GM10847 (cell line): ENCODE results near the gene ALK.

Source experiments
- POLR2A ChIP-seq: IDR thresholded peaks from 2 replicates; pipeline ENCODE4 v1.6.1; 2011; ENCODE audit not compliant: insufficient read length; ENCODE audit errors: extremely low read depth

The ALK gene

GRCh38 chr2:29743516-29743915 is 177.9 kb downstream of the ALK start:
- no peak for TF ChIP-seq POLR2A

GRCh38 chr2:29742656-29743055 is 178.7 kb downstream of the ALK start:
- TF ChIP-seq POLR2A = no peak

- no peak for TF ChIP-seq POLR2A
These were observed 180.3 kb downstream of the ALK start for GRCh38 chr2:29741132-29741531.

GRCh38 chr2:29733965-29734364 is 187.4 kb downstream of the ALK start:
- TF ChIP-seq POLR2A = no peak

DNA sequence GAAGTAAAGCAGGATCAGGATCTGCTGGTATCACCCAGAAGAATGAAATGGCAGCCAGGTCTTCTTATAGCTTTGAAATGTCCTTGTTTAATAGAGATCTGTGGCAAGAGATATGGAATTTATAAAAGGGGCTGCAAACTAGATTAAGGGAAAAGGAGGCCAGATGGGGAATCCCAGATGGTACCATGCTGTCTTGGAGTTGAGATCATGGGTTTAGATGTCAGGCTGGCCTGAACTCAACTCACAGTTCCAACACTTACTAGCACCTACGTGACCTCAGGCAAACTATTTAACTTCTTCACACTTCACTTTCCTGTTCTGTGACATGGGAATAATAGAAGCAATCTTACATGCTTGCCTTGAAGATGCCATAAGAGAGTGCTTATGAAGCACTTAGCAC is 188.2 kb downstream of the ALK start:
- no peak for TF ChIP-seq POLR2A

DNA sequence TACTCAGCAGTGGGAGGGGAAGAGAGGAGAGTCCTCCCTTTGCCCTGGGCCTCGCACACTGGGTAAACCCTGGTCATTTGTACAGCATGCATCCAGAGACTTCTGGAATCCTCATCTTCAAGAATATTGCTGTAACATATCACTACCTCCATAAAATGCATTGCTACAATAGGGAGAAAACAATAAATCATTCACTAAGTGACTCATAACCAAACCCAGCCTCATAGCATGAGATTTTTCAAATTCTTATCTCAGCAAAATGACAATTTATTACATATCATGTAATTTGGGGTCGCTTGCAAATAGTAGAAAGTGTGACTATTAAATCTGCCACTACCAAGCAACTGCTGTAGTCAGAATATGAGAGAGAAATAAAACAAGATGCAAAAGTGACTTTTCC is 189.4 kb downstream of the ALK start:
- TF ChIP-seq POLR2A = no peak

GRCh38 chr2:29729932-29730331 is 191.5 kb downstream of the ALK start:
- TF ChIP-seq POLR2A = no peak

DNA sequence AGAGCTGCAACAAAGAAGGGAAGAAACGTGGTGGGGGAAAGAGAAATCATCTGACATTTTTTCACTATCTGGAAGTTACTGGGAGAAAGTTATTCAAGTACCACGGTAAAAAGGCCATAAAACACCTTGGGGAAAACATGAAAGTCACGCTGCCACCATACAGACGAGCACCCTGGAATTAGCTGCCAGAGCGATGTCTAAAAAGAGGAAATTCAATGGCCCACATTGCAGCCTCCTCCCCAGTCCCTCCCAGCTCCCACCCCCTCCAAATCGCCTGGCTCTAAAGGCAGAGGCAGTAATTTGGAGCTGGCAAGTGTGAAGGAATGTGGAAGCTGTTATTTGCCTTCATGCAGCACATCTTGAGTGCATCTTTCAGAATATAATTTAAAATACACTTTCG is 192.0 kb downstream of the ALK start:
- TF ChIP-seq POLR2A = no peak

- no peak for TF ChIP-seq POLR2A
These were observed 194.4 kb downstream of the ALK start for GRCh38 chr2:29726976-29727375.

GRCh38 chr2:29725610-29726009 is 195.8 kb downstream of the ALK start:
- no peak for TF ChIP-seq POLR2A

- TF ChIP-seq POLR2A = no peak
These were observed 197.1 kb downstream of the ALK start for GRCh38 chr2:29724282-29724681.

- TF ChIP-seq POLR2A = no peak
These were observed 198.0 kb downstream of the ALK start for GRCh38 chr2:29723255-29724001.

DNA sequence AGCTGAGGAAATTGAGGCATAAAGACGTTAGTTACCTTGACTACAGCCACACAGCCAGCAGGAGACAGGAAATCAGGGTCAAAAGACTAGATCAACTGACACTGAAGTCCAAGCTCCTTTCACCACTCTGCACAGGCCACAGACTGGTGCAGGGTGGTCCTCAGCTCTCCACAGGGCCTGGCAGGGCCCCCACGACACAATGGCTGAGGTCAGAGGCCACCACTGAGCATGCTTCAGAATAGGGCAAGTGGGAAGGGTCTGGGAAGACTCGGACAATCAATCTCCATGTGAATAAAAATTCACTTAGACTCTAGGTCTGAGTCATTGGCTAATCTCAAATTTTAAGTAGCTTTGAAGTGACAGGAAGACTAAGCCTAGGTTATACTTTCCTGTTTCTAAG is 201.7 kb downstream of the ALK start:
- TF ChIP-seq POLR2A = no peak

GRCh38 chr2:29718076-29718686 is 203.2 kb downstream of the ALK start:
- TF ChIP-seq POLR2A = no peak

DNA sequence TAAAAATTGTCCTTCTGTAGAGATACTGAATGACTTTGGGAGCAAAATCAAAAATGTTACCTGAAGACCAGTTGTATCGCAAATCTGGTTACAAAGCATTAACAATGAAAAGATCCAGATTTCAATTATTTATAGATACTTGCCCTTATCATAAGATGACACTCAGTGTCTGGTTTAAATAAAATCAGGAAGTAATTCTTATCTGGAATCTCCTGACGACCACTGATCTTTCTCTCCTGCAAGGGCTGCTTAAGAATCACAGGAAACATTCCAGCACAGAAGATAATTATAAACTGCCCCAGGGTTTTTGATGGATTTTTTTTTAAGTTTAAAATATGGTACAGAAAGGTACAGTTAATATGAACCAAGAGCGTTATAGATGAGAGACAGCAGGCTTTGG is 205.7 kb downstream of the ALK start:
- no peak for TF ChIP-seq POLR2A

DNA sequence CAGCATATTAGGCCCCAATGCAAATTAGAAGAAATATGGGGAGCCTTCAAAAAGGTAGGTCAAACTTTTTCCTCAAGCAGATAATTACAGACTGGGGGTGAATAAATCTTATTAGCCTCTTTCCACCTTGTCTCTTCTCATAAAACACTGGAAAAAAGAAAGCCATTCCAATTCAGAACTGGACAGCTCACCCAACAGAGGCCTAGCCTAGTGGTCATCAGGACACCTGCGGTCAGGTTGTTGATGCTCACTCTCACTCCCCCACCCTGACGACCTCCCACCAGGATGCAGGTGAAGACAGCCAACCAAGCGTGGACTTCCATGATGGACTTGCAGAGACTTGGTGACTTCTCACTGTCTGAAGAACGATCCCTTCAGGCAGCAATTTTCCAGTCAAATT is 207.1 kb downstream of the ALK start:
- TF ChIP-seq POLR2A = no peak

GRCh38 chr2:29706171-29706720 is 215.1 kb downstream of the ALK start:
- no peak for TF ChIP-seq POLR2A
